ENCODE results near the gene SLIT1.

The SLIT1 gene

DNA sequence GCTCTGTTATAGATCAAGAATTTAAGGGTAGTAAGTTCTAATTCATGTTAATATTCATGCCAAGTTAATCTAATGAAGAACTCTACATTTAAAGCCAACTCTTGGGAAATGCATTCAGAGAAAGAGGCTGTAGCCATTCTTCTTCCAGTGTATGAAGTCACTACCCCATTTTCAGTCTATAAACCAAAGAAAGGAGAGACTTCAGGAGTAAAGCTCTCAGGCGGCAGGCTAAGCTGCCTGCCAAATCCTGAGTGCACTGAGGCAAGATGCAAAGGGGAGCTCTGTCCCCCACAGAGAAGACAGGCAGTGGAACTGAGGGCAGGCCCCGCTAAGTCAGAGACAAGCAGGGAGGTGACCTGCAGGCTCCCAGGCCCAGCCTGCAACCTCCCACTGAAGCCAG, 41.5 kb downstream of the SLIT1 start:
- DNase-seq (ENCODE audit: extremely low read depth in 1 of 2, low read depth in 1 of 2): no peak

DNA sequence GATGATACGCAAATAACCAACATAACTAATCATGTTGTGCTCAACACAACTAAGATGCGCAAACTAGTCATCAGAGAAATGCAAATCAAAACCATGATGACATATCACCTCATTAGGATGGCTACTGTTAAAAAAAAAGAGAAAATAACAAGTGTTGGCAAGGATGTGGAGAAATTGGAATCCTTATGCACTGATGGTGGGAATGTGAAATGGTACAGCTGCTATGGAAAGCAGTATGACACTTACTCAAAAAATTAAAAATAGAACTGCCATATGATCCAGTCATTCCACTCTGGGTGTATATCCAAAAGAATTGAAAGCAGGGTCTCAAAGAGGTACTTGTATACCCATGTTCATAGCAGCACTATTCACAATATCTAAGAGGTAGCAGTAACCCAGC, 42.9 kb downstream of the SLIT1 start:
- no peak for DNase-seq (ENCODE audit: extremely low read depth in 1 of 2, low read depth in 1 of 2)

DNA sequence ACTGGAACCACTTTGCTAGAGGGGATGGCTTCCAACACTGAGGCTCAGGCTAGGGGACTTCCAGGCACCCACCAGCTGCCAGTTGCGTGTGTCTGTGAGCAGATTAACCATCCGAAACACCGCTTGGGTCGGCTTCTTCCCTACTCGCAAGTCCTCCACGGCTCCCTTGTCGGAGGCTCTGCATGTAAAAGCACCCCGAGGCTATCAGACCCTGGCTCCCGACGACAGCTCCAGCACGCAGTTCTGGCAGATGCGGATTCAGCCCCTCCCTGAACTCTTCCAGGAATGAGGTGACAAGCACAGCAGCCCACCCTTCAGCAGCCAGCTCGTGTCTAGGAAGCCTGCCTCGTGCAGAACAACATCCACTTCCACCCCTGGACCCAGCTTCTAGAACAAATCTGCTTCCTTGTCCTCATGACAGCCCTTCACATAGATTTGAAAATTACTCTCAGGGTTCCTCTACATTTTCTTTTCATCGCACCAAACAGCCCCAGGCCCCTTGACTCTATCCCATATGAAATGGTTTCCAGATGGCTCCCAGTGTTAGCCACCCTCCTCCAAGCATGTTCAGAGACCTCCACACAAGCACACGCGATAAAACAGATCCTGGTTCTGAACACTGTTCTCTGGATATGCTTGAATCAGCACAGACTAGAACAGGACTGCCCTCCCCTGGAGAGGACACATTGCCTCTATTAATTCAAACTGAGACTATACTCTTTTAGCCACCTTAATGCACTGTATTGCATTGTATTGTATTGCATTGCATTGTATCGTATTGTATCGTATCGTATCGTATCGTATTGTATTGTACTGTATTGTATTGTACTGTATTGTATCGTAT, 44.6 kb downstream of the SLIT1 start:
- DNase-seq (ENCODE audit: extremely low read depth in 1 of 2, low read depth in 1 of 2): no peak

DNA sequence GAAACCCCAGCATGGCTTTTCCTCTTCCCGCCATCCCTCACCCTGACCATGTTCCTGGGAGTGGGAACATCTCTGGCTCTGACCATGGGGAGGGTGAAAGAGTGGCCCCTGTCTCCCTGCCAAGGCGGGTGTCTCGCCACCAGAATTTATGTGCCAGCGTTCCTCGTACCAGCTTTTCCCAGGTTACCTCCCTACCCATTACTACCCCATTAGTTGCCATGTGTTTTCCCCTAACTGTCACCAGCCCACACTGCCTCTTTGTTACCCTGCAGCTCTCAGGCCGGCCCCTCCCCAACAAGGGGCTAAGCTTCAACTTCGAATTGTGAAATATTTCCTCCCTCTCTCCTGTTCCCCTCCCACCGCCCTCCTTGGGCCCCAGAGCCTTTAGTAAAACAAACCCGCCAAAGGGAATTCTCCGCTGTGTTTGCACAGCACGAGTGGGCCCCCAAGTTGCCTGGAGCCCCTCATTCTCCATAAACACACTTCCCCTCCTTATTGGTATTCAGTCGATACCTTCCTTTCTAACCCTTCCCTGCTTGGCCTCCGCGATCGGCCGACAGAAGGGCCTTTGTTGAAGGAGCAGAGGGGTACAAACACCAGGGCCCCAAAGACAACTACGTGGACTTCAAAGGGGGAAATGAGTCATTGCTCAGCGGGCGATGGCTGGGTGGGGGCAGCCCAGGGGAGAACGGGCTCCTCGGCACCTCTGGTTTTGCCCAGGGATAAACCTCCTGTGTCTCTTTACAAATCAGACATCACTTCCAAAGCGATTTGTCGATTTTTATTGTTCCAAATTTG, 45.5 kb downstream of the SLIT1 start:
- no peak for DNase-seq (ENCODE audit: extremely low read depth in 1 of 2, low read depth in 1 of 2)

DNA sequence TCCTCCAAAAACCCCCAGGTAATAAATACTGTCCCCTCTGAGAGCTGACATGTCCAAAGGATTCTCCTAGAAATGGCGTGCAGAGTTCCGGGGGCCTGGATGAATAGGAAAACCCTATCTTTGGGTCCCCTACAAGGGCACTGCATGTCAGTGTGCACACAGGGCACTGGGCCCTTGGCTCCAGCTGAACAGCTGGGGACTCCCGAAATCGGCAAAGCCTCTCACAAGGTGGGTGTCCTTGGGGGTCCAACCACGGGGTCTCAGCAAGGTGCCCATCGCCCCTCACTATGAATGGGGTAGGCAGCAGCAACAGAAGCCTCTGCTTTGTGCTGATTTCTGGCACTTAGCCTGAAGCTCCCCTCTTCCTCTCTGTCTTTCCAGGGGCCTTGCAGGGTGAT, 46.1 kb downstream of the SLIT1 start:
- no peak for DNase-seq (ENCODE audit: extremely low read depth in 1 of 2, low read depth in 1 of 2)

DNA sequence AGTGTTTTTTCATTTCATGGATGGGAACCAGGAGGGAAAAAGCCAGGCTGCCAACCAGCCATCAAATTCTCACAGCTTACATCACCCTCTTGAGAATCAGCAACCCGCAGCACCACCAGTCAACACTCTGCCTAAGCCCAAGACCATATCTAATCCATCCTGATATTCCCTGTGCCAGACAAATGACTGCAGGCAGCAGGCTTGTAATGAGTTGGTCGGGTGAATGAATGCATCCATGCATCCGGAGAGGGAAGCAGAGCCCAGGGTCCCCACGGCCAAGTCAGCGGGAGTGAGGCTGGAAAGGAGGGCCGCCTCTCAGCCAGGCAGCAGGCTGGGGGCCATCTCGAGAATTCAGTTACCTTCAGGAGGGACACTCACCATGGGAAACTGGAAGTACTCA, 46.9 kb downstream of the SLIT1 start:
- DNase-seq (ENCODE audit: extremely low read depth in 1 of 2, low read depth in 1 of 2): no peak

DNA sequence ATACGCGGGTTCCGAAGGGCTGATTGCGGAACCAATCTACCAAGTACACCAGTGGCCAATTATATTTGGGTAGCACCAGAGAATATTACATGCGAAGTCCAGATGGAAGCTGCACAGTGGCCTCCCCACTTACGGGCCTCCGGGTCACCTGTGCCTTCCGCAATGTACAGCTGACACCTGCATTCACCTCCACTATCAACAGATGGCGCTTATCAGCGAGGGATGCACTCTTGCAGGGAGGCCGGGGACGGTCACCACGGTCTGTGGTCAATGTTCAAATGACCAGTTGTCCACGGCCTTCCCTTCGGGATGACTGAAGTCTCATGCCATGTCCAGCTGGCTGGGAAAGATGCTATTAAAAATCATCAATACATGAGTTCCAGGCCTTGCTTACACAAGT, 47.6 kb downstream of the SLIT1 start:
- no peak for DNase-seq (ENCODE audit: extremely low read depth in 1 of 2, low read depth in 1 of 2)

DNA sequence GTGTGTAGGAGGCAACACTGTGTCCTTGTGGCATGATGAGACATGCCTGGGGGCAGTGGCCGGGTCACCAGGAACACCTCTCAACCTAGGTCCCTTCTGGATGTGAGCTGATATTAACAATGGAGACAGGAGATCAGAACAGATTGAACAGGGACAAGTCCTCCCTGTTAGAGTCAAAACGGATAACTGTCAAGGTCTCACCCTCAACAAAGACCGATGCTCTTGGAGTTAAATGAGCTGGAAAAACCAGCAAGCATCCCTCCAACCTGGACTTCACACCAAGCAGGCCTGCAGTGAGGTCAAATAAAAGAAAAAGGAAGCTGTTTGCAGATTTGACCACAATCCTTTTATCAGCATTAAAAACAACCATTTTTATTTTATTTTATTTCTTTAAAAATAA, 49.0 kb downstream of the SLIT1 start:
- DNase-seq (ENCODE audit: extremely low read depth in 1 of 2, low read depth in 1 of 2): no peak

DNA sequence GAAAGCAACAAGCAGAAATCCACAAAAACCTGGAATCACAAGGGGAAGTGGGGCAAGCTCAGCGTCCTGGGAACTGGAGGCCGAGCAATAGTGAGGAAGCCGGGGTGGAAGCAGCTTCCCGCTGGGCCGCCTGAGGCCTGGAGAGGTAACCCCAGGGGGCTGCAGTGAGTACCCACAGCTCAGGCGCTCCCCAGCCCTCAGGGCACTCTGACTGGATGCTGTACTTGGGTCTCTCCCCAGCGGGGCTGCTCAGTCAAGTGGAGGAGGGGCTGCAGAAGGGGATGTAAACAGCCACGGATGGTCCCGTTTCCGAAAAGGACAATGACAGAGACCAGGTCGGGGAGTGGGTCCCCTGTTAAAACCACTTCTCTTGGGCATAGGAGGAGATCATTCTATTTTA, 50.3 kb downstream of the SLIT1 start:
- DNase-seq (ENCODE audit: extremely low read depth in 1 of 2, low read depth in 1 of 2): no peak

DNA sequence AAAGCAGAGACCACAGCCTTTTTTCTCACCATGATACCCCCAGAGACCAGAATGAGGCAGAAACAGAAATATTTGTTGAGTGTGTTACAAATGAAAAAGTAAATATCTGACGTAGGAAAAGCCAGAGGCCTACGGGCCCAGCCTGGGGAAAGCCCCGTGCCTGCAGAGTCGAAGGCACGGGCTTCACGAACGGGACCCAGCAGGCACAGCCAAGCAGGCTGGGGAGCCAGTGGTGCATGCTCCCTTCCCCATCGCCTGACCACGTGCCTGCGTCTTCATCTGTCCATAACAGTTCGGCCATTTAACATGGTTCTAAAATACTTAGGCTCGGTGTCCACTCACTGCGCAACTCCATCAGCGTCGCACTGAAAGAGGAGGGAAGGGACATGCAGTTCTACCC, 50.8 kb downstream of the SLIT1 start:
- DNase-seq (ENCODE audit: extremely low read depth in 1 of 2, low read depth in 1 of 2): no peak

DNA sequence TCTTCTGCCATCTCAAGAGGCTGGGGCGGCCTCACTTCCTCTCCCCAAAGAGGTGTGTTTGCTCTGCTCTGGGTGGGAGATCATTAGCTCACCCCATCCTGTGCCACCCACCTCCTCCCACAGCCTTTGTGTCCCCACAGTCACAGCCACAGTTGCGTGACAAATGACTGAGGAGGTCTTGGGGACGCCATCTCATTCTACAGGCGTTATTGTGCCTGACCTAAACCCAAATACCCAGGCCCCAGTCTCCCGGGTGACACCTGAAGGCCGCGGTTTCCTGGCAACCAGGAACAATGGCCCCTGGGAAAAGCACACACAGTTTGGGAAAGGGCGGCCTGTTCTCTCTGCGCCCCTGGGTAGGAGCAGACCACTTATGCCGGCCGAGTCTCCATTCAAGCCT, 51.6 kb downstream of the SLIT1 start:
- DNase-seq (ENCODE audit: extremely low read depth in 1 of 2, low read depth in 1 of 2): no peak

DNA sequence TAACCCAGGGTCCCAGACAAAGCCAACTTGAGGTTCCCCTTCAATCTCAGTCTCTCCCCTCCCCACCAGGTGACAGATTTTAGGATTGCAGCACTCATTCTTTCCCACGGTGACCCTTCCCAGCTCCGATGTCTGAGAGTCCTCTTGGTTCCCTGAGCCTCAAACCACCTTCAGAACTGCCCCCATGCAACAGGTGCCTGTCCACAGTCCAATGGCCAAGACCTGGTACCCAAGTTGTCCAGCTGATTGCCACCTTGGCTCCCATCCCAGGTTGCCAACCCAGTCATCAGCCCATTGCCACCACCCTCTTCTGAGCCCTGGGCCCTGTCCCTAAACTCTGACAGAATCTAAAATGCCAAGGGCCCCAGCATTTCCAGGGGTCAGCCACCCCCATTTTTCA, 53.5 kb downstream of the SLIT1 start:
- DNase-seq (ENCODE audit: extremely low read depth in 1 of 2, low read depth in 1 of 2): no peak

DNA sequence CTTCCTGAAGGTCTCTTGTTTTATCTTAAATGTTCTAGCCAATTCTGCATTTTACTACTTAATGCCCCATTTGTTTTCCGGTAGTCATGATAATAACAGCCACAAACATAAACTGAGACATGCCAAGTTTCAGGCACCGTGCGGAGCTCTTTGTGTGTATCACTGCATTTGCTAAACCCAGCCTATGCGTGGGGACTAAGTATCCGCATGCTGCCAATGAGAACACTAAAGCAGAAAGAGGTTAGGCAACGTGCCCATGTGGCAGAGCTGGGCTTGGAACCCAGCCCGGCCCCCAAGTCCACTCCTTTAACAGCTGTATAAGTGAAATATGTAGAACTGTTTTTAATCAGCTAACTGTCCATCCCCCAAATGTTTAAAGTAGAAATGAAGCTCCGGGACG, 54.1 kb downstream of the SLIT1 start:
- DNase-seq (ENCODE audit: extremely low read depth in 1 of 2, low read depth in 1 of 2): no peak

DNA sequence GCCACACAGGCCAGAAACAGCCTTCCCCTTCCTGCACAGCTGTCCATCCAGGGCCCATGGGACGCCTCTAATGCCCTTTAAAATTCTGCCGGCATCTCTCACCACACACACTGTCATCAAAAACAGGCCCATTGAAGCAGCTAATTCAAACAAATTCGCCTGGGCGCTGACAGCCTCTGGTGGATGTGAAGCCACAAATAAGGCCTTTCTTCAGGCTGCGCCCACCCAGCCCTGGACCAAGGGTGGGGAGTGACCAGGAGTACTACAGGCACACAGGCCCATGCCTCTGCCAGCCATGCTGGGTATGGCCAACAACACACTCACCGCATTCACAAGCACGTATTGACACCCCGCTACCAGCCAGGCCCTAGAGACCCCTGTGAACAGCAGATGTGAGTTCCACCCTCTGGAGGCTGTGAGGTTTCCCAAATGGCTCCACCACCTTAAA, 54.6 kb downstream of the SLIT1 start:
- DNase-seq (ENCODE audit: extremely low read depth in 1 of 2, low read depth in 1 of 2): no peak

DNA sequence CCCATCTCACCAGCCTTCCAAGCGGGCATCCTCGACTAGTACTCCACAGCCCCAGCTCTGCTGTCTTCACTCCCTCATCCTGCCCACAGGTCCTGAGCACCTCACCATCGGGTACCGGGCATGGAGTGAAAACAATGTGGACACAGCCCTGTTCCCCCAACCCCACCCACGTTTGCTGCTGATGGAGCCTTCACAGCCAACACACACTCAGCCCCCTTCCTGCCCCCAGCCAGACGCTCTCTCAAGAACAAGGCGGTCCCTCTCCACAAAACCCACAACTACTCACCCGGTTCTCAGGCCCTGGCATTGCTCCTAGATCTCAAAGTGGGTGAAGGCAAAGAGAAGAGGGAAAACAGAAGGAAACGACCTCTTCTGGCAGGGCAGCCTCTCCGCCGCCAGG, 56.1 kb downstream of the SLIT1 start:
- DNase-seq (ENCODE audit: extremely low read depth in 1 of 2, low read depth in 1 of 2): no peak

DNA sequence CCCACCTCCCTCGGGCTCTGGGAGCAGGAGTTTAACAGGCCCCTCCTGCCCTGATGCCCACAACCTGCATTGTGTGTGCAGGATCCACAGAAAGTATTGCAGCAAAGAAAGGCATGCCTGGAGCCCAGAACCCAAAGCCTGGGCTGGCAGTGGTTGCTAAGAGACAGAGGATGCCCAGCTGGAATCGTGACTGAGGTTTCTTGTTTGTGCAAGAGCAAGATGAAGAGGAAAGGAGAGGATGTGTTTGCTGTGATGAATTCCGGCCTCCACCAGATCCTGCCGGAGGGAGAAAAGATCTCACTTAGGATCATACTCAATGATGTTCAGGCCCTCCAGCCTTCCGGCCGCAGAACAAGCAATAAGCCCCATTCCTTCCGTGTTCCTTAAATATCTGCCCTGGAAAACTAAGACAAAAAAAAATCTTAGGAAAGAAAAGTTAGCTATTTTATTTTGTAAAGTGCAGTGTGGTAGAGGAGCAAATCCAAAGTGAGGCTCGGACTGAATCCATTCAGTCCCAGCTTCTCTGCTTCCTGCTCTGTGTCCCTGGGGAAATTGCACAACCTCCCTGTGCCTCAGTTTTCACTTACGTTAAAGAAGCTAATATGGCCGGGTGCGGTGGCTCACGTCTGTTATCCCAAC, 57.1 kb downstream of the SLIT1 start:
- DNase-seq (ENCODE audit: extremely low read depth in 1 of 2, low read depth in 1 of 2): no peak

DNA sequence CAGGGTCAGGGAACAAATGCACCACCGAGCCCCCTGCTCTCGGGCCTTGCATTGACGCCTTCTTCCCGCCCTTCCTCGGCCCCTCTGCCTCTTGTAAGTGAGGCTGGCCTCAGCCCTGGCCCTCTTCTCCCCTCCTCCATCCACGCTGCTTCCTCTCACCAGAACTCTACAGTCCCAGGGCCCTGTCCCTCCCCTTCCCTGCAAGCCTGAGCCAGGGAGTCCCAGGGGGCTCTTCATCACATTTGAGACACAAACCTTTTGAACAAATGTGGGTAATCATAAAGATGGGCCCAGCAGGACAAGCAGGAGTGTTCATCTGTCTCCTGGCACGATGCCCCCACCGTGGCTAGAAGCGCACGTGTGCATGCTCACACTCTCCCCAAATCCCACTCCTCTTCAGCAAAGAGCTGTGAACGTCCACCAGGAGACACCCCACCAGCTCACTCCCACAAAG, 57.7 kb downstream of the SLIT1 start:
- no peak for DNase-seq (ENCODE audit: extremely low read depth in 1 of 2, low read depth in 1 of 2)

DNA sequence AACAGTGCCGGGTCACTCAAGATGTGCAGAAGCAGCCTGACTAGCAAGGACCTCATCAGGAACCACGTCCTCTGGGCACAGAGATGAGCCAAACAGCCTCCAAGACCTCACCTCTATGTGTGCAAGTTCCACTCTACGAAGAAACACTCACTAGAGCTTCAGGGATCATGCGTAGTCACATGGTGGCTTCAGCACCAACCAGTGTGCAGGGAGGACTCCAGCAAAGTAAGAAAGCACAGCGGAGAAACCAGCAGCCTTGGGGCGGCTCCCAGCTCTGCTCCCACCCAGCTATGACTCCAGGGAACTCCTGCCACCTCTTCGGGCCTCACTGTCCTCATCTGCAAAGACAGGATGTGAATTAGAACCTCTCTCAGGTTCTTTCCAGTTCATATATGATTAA, 58.2 kb downstream of the SLIT1 start:
- DNase-seq (ENCODE audit: extremely low read depth in 1 of 2, low read depth in 1 of 2): no peak

DNA sequence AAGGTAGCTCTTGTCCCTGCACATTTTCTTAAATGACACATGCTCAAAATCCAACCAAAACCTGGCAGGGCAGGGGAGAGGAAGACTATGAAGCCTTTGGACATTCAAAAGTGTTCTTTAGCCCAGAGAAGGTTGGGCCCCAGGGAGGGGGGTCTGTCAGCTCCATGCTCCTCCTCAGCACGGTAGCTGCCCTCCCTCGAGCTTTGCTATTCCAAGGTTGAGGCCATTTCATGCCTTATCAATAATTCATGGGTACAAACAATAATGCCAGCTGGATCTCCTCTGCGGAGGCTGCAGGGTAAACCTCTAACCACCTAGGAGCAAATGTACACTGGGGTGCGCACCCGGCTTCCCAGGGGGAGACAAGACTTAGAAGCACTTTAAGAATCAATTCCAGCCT, 61.5 kb downstream of the SLIT1 start:
- no peak for DNase-seq (ENCODE audit: extremely low read depth in 1 of 2, low read depth in 1 of 2)

DNA sequence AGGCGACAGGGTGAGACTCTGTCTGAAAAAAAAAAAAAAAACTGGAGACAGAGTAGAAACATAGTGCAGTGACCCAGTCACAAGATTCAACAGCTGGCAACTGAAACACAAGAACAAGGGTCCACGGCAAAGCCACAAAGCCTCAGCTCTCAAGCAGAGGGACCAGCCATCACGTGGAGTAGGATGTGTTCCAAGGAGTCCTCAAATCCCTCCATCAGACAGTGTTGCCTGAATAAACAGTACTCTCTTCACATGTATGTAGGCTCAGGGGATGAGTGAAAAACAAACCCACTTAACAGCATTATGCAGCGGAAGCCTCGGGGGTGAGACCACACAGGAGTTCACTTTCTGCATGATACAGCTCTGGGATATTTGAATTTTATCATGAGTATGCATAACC, 62.0 kb downstream of the SLIT1 start:
- DNase-seq (ENCODE audit: extremely low read depth in 1 of 2, low read depth in 1 of 2): no peak

DNA sequence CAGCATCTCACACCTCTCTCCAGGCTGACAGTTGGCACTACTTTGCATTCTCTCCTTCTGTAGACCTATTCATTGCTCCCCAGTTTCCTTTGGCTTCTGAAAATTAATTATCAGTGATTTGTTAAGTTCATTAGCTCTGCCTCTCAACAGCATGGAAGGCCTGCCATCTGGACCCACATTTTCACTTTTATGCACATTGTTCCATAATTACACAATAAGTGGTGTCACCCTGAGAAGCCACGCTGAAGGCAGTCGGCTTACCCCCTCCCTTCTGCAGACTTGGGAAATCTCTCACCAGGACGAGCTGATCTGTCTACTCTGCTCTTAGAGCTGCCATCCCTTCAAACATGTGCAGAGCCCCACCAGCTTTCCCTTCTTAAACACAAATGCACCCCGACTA, 64.7 kb downstream of the SLIT1 start:
- DNase-seq (ENCODE audit: extremely low read depth in 1 of 2, low read depth in 1 of 2): no peak

DNA sequence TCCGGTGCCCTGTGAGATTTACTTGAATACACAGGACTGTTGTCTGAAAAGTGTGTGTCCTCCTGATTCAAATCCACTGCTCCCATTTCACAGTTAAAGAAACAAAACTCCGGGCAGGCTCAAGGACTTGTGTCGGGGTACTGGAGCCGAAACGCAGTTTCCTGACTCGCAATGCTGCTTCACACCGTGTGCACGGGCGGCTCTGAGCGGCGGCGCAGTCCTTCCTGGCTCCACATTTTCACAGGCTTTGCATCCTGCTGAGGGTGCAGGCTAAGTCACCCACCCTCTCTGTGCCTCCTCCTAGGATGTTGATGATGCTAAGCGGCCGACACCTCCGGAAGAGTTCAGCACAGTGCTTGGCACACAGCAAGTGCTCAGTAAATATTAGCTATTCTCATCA, 65.4 kb downstream of the SLIT1 start:
- DNase-seq (ENCODE audit: extremely low read depth in 1 of 2, low read depth in 1 of 2): no peak
